ENCODE results near the gene ASAP2.

Gene ASAP2

DNA sequence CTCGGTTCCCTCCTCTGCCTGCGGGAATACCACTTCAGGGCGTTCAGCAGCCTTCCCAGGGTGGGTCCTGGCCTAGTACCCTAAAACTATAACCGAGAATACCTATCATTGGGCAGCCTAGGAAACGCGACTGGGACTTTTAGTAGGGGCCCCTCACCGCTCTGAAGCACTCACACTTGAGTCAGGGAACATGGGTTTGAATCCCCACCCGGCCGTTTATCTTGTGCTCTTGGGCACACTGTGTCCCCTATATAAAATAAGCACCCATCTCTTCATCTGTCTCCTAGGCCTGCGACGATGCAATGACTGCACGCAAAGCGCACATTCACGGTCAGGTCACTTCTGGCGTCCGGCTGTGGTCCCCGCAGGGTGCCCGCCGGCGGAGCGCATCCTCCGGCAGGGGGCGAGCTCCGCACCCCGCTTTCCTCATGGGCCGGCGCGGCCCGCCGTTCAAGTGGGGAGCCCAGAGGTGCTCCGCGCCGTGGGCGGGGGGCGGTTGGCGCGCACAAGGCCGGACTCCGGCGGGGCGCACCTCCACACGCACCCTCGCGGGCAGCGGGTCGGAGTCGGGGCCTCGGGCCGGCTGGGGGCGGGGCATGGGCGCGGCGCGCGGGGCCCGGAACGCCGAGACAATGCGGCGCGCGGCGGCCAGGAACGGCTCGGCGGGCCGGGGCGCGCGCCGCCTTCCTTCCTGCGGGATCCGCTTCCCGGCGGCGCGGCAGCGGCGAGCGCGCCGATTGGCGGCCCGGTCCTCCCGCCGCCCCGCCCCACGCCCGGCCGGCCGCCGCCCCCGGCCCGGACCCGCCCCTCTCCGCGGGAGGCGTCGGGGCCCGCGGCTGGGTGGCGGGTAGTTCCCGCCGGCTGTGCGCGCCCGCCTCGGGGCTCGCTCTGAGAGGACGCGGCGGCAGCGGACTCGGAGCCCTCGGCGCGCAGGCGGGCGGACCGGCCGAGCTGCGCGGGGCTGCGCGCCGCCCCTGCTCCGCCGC, at the start of gene ASAP2:
Gene ASAP2, plus strand, starts transcription at position 850 of the 986 bp plus-strand sequence. CDS start 293 bp downstream, outside the sequence.
- H3K27me3 ChIP-seq (ENCODE audit: control insufficient read depth, insufficient read depth, low read length) = peaks cover 48% of the 10 kb centered on the region
- H3K27ac ChIP-seq (ENCODE audit: low read depth, low read length) = peak within 1 kb of the TSS; percentile 27
- H3K36me3 ChIP-seq (ENCODE audit: control insufficient read depth, insufficient read depth, low read length) = no peaks in the 10 kb centered on the region
- peak within 1 kb of the TSS; percentile 74 for H3K9ac ChIP-seq (ENCODE audit: low read depth, low read length)
- peaks cover 14% of the 10 kb centered on the region for H3K4me1 ChIP-seq (ENCODE audit: control insufficient read depth, insufficient read depth, low read length)
- H3K9me3 ChIP-seq (ENCODE audit: control insufficient read depth, insufficient read depth, low read length) = no peaks in the 10 kb centered on the region
- peak within 1 kb of the TSS; percentile 87 for H3K4me3 ChIP-seq (ENCODE audit: low read depth, low read length)

DNA sequence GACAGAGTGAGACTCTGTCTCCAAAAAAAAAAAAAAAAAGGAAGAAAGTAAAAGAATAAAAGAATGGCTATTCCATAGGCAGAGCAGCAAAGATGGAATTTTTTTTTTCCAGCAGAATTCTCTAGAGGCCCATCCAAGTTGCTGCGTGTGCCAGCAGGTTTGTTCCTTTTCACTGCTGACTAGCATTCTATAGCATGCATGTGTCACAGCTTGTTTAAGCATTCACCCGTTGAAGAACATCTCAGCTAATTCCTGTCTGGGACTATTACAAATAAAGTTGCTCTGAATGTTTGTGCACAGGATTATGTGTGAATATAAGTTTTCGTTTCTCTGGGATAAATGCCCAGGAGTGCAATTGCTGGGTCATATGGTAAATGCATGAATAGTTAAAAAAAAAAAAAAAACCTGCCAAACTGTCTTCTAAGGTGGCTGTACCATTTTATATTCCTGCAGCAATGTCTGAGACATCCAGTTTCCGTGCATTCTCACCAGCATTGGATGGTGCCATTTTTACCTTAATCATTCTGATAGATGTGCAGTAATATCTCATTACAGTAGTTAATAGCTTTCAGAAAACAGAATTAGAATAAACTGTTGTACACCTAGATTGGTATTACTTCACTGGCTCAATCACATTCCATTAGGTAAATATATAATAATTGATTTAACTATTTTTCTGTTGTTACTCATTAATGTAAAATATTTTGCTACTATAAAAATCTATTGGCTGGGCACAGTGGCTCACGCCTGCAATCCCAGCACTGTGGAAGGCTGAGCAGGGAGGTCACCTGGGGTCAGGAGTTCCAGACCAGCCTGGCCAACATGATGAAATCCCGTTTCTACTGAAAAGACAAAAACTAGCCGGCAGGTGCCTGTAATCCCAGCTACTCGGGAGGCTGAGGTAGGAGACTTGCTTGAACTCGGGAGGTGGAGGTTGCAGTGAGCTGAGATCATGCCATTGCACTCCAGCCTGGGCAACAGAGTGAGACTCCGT, 47.5 kb upstream of the ASAP2 start:
- Histone ChIP-seq H3K4me1 (ENCODE audit: control insufficient read depth, insufficient read depth, low read length) (no peaks in the 10 kb centered on the region), H3K9me3 (ENCODE audit: control insufficient read depth, insufficient read depth, low read length) (no peaks in the 10 kb centered on the region), H3K4me3 (ENCODE audit: low read depth, low read length) (no peak overlapping the region), H3K27ac (ENCODE audit: low read depth, low read length) (no peak overlapping the region), H3K36me3 (ENCODE audit: control insufficient read depth, insufficient read depth, low read length) (no peaks in the 10 kb centered on the region), H3K27me3 (ENCODE audit: control insufficient read depth, insufficient read depth, low read length) (no peaks in the 10 kb centered on the region), H3K9ac (ENCODE audit: low read depth, low read length) (no peak overlapping the region)

DNA sequence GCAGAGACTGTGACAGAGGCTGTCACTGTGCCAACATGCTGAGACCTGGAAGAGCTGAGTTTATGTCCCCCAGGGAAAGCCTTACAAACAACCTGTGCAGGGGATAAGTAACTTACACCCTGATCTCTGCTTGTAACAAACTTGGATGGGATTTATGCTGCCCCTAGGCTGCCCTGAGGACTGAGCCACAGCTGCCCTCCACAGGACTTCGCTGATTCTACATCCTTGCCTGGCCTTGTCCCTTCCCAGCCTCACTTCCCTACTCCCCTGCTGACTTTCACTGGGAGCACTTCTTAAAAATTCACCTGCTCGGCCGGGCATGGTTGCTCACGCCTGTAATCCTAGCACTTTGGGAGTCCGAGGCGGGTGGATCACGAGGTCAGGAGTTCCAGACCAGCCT, 45.9 kb upstream of the ASAP2 start:
- Histone ChIP-seq H3K27ac (ENCODE audit: low read depth, low read length) (no peak overlapping the region), H3K36me3 (ENCODE audit: control insufficient read depth, insufficient read depth, low read length) (no peaks in the 10 kb centered on the region), H3K4me1 (ENCODE audit: control insufficient read depth, insufficient read depth, low read length) (no peaks in the 10 kb centered on the region), H3K9ac (ENCODE audit: low read depth, low read length) (no peak overlapping the region), H3K27me3 (ENCODE audit: control insufficient read depth, insufficient read depth, low read length) (no peaks in the 10 kb centered on the region), H3K9me3 (ENCODE audit: control insufficient read depth, insufficient read depth, low read length) (no peaks in the 10 kb centered on the region), H3K4me3 (ENCODE audit: low read depth, low read length) (no peak overlapping the region)

DNA sequence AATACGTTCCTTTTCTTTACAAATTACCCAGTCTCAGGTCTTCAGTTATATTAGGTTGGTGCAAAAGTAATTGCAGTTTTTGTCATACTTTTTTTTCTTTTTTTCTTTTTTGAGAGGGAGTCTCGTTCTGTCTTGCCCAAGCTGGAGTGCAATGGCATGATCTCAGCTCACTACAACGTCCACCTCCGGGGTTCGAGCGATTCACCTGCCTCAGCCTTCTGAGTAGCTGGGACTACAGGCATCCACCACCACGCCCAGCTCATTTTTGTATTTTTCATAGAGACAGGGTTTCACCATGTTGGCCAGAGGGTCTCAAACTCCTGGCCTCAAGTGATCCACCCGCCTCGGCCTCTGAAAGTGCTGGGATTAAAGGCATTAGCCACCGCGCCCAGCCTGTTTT, 43.8 kb upstream of the ASAP2 start:
- Histone ChIP-seq H3K9me3 (ENCODE audit: control insufficient read depth, insufficient read depth, low read length) (no peaks in the 10 kb centered on the region), H3K27ac (ENCODE audit: low read depth, low read length) (no peak overlapping the region), H3K36me3 (ENCODE audit: control insufficient read depth, insufficient read depth, low read length) (no peaks in the 10 kb centered on the region), H3K9ac (ENCODE audit: low read depth, low read length) (no peak overlapping the region), H3K4me1 (ENCODE audit: control insufficient read depth, insufficient read depth, low read length) (no peaks in the 10 kb centered on the region), H3K4me3 (ENCODE audit: low read depth, low read length) (no peak overlapping the region), H3K27me3 (ENCODE audit: control insufficient read depth, insufficient read depth, low read length) (no peaks in the 10 kb centered on the region)

DNA sequence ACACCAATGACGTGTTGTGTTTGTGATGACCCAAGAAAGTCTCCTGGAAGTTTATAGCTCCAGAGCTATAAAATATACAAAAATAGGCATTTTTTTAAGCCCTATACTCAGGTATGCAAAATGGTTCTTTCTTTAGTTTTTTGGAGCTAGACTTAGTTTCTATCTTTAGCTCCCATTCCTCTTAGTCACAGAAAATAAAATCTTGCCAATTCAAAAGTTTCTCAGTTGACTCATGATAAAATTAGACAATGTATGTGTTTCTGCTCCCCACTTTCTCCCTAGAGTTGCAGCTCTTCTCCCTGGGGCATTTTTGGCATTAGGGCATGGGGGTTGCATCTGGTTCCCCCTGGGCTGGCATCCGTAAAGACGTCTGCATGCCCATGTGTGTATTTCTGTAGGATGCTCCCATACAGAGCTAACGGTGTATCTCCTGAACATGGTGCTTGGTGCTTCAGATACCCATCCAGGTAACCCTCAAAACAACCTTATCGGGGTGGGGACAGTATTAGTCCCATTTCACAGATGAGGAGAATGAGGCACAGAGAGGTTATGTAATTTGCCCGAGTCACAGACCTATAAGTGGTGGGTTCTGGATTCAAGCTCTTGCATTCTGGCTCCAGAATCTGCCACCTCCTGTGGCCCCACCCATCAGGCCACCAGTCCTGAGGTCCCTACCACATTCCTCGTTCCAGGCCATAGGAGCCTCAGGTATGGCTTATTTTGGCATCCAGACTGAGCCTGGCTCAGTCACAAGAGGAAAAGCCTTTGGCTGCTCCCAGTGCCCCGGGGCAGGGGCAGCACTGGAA, 43.1 kb upstream of the ASAP2 start:
- H3K9ac ChIP-seq (ENCODE audit: low read depth, low read length) = no peak overlapping the region
- H3K4me1 ChIP-seq (ENCODE audit: control insufficient read depth, insufficient read depth, low read length) = no peaks in the 10 kb centered on the region
- no peaks in the 10 kb centered on the region for H3K36me3 ChIP-seq (ENCODE audit: control insufficient read depth, insufficient read depth, low read length)
- H3K9me3 ChIP-seq (ENCODE audit: control insufficient read depth, insufficient read depth, low read length) = no peaks in the 10 kb centered on the region
- no peaks in the 10 kb centered on the region for H3K27me3 ChIP-seq (ENCODE audit: control insufficient read depth, insufficient read depth, low read length)
- H3K27ac ChIP-seq (ENCODE audit: low read depth, low read length) = no peak overlapping the region
- H3K4me3 ChIP-seq (ENCODE audit: low read depth, low read length) = no peak overlapping the region

DNA sequence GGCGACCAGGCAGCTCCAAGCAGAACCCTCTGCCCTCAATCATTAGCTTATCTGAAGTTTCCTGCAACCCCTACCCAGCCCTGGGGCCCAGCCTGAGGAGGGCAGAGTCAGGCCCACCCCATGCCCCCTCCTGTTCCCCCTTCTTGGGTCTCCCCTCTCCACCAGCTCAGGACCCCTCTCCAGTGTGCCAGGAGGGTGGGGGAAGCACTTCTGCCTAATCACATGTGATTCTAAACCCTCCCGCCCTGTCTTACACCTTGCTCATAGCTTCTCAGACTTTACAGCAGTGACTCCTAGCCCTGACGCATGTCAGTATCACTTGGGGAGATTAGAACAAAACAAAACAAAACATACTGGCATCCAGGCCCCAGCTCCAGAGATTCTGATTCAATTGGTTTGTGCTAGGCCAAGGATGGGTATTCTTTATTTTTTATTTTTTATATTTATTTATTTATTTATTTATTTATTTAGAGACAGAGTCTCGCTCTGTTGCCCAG, 42.5 kb upstream of the ASAP2 start:
- Histone ChIP-seq H3K36me3 (ENCODE audit: control insufficient read depth, insufficient read depth, low read length) (no peaks in the 10 kb centered on the region), H3K4me1 (ENCODE audit: control insufficient read depth, insufficient read depth, low read length) (no peaks in the 10 kb centered on the region), H3K9ac (ENCODE audit: low read depth, low read length) (no peak overlapping the region), H3K27ac (ENCODE audit: low read depth, low read length) (no peak overlapping the region), H3K9me3 (ENCODE audit: control insufficient read depth, insufficient read depth, low read length) (no peaks in the 10 kb centered on the region), H3K4me3 (ENCODE audit: low read depth, low read length) (no peak overlapping the region), H3K27me3 (ENCODE audit: control insufficient read depth, insufficient read depth, low read length) (no peaks in the 10 kb centered on the region)

DNA sequence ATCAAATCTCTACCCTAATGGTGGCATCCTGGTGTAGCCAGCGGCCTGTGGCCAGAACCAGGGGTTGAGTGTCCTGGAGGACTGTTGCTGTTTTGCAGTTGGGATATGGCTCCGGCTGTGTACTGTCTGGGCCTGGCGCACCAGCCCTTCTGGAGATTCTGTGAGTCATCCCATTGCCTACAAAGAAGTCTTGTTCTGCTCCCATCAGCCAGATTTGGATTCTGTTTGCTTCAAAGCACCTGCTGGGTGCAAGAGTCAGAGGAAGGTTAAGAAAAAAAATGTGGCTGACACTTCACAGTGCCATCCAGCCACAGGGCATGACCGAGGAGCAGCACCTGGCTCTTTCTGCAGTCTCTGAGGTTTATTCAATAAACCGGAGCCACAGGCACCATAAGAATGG, 41.0 kb upstream of the ASAP2 start:
- no peak overlapping the region for H3K27ac ChIP-seq (ENCODE audit: low read depth, low read length)
- no peaks in the 10 kb centered on the region for H3K27me3 ChIP-seq (ENCODE audit: control insufficient read depth, insufficient read depth, low read length)
- peaks cover 4% of the 10 kb centered on the region for H3K4me1 ChIP-seq (ENCODE audit: control insufficient read depth, insufficient read depth, low read length)
- no peak overlapping the region for H3K4me3 ChIP-seq (ENCODE audit: low read depth, low read length)
- H3K36me3 ChIP-seq (ENCODE audit: control insufficient read depth, insufficient read depth, low read length) = no peaks in the 10 kb centered on the region
- H3K9ac ChIP-seq (ENCODE audit: low read depth, low read length) = no peak overlapping the region
- H3K9me3 ChIP-seq (ENCODE audit: control insufficient read depth, insufficient read depth, low read length) = no peaks in the 10 kb centered on the region

DNA sequence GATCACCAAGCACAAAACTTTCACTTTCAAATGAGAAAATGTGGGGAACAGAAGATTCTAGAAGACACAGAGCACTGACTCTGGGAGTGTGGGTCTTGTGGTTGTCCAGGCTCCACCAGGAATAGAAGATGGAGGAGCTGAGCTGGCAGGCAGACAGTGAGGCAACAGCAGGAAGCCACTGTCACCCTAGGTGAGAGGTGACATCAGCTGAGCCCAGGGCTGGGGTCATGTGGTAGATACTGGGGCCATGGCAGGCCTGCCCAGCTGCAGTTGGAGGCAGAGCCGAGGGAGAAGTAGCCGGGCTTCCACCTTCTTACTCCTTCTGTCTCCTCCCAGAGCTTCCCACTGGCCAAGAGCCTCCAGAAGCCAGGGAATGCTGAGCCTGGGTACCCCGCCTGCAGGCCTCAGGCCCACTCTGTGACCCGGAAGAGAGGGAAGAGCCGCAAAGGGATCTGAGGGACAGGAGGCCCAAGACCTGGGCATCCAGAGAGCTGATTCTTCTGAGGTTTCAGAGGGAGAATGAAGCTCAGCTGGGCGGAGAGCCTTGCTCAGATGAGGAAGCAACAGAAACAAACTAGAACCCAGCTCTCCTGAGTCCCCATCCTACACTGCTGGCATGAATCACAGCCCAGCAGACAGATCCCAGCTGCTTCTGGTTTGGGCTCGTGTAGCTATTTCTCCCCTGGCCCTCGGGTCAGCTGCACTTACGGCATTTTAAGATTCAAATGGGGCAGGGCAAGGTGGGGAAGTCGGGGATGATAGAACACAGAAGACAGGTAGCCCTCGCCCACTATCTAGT, 39.8 kb upstream of the ASAP2 start:
- H3K4me3 ChIP-seq (ENCODE audit: low read depth, low read length) = no peak overlapping the region
- H3K9me3 ChIP-seq (ENCODE audit: control insufficient read depth, insufficient read depth, low read length) = no peaks in the 10 kb centered on the region
- no peak overlapping the region for H3K9ac ChIP-seq (ENCODE audit: low read depth, low read length)
- H3K36me3 ChIP-seq (ENCODE audit: control insufficient read depth, insufficient read depth, low read length) = no peaks in the 10 kb centered on the region
- peaks cover 10% of the 10 kb centered on the region for H3K4me1 ChIP-seq (ENCODE audit: control insufficient read depth, insufficient read depth, low read length)
- no peak overlapping the region for H3K27ac ChIP-seq (ENCODE audit: low read depth, low read length)
- H3K27me3 ChIP-seq (ENCODE audit: control insufficient read depth, insufficient read depth, low read length) = no peaks in the 10 kb centered on the region

DNA sequence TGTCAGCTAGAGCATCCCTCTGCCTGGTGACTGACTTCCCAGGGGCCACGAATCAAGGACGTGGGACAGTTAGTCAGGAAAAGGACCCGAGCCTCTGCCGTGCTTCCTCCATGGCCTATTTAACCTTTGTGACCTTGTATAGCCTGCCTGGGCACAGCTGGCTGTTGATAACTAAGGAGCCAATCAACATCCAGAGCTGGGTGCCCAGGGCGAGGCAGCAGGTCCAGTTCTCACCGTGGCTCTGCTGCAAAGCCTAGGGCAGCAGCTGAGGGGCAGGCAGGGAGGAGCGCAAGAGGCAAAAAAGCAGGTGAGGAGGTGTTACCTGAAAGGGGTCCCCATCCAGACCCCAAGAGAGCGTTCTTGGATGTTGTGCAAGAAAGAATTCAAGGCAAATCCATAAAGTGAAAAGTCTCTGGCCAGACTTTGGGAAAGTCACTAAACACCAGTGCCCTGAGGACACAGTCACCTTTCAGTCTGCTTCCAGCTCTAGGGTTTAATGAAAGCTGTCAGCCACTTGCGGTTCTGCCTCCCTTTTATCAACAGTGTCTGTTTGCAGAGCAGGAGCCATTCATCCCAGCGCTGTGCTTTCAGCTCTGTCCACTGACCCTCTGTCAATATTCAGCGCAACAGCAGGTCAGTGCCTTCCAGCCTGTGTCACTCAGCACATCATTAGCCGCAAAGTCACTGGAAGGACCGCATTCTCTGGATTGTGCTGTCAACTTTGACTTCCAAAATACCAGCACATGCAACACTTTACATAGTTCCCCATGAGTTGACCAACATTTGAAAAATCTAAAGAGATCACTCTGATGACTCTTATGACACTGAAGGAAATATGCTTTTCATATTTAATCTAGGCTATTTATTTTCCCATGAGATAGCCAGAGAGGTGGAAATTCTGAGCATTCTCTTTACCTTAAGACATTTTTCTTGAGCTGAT, 38.6 kb upstream of the ASAP2 start:
- no peak overlapping the region for H3K4me3 ChIP-seq (ENCODE audit: low read depth, low read length)
- H3K36me3 ChIP-seq (ENCODE audit: control insufficient read depth, insufficient read depth, low read length) = no peaks in the 10 kb centered on the region
- H3K9ac ChIP-seq (ENCODE audit: low read depth, low read length) = no peak overlapping the region
- peaks cover 10% of the 10 kb centered on the region for H3K4me1 ChIP-seq (ENCODE audit: control insufficient read depth, insufficient read depth, low read length)
- no peaks in the 10 kb centered on the region for H3K9me3 ChIP-seq (ENCODE audit: control insufficient read depth, insufficient read depth, low read length)
- no peaks in the 10 kb centered on the region for H3K27me3 ChIP-seq (ENCODE audit: control insufficient read depth, insufficient read depth, low read length)
- H3K27ac ChIP-seq (ENCODE audit: low read depth, low read length) = no peak overlapping the region
